Inflammatory macrophage treated with lipopolysaccharide for 1 hour (primary cell): ENCODE results near the gene NUDC.

ENCODE experiments used
- DNase-seq, 2 donors: peaks; one replicate each; pipeline ENCODE4 v3.0.0-alpha.2; 2020 to 2022

NUDC gene

DNA sequence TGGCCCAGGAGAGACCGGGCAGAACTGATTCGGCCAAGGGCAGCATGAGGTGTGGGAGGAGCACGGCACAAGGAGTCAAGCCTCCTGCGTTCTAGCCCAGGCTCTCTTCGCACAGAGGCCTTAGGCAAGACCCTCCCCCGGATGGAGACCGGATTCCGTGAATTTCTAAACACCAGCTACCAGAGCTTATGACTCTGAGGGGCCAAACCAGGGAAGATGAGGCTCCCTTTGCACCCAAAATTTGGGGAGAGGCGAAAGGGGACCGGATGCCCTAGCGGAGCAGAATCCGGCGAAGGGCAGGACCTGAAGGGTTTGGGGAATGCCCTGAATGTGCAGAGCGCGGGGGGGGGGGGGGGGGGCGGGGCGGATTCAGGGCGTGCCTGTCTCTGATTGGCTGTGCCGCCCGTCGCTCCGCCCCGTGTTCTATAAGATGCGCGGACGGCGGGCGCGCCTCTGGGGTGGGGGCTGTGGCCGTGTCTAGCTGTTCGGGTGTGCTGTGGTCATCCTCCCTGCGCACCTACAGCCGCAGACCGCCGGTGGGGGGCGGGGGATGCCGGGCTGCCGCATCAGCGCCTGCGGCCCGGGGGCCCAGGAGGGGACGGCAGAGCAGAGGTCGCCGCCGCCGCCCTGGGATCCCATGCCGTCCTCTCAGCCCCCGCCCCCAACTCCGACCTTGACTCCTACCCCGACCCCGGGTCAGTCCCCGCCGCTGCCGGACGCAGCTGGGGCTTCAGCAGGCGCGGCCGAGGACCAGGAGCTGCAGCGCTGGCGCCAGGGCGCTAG, 71.9 kb downstream of the NUDC start, which contains the start of gene TRNP1:
TRNP1 (plus strand) TSS at position 456 of the 783 bp plus-strand sequence; CDS start at position 551, 95 bp downstream.
- DNase-seq = peak; percentile 28 to 64

DNA sequence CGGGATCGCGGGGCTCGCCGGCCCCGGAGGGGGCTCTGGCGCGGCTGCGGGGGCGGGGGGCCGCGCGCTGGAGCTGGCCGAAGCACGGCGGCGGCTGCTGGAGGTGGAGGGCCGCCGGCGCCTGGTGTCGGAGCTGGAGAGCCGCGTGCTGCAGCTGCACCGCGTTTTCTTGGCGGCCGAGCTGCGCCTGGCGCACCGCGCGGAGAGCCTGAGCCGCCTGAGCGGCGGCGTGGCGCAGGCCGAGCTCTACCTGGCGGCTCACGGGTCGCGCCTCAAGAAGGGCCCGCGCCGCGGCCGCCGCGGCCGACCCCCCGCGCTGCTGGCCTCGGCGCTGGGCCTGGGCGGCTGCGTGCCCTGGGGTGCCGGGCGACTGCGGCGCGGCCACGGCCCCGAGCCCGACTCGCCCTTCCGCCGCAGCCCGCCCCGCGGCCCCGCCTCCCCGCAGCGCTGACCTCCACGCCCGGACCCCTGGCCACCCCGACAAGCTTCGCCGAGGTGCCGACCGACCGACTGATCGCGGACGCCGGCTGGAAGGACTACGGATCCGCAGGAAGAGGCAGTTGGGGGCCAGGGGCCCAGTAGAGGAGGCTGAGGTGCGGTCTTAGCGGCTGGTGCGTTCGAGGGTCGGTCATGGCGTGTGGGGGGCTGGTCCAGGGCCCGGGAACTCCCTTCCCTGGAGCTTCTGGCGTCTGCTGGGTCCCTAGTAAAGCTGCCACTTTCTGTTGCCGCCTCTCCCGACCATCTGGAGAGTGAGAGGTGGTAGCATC, 72.7 kb downstream of the NUDC start:
- no peak for DNase-seq

DNA sequence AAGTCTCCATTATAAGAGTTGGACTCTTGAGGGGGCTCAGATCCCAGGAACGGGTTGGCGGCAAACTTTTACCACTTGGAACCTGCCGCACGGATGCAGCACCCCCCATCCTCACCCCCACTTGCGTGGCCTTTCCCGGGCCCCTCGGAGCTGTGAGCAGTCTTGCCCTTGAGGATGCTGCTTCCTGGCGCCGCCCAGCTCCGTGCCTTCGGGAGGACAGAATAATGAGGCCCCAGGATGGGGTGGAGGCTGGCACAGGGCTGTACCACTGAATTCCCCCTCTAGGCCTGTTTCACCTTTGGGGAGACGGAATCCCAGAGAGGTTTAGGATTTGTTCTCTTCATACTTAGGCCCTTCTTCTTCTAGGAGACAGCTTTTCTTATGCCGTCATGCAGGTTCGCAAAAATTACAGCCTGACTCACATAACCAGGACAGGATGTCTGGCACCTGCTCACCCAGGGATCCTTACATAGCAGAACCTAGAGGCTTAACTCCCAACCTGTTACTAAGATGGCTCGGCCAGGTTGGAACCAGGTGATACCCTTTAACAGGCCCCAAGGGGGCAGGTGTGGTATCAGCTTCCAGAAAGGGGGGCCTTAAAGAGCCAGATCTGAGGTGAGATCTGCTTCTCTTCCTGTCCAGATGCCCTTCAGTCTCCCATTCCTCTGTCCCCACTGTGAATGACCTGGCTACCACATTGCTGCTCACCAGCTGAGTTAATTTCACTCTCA, 73.4 kb downstream of the NUDC start:
- no peak for DNase-seq

DNA sequence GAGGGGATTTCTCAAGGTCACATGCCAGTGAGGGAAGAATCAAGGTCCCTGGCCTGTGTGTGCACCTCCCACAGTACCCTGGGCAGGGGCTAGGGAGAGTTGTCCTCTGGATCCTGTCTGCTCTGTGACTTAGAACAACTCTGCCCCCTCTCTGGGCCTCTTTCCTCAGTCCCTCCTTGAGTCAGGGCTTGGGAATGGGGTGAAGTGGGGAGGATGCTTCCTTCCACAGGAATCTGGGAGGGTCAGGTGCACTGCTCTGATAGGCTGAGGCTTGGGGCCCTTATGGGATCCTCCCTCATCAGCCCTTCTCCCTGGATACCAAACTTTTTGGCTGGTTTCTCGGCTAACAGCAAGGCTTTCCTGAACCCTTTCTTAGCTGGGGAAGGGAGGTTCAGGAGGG, 74.5 kb downstream of the NUDC start:
- no peak for DNase-seq
